ENCODE data around the gene SUMO4. TPM values are rescaled to one million over a fixed set of nuclear protein-coding genes. Genes with fewer than 3 reads are reported as not detected.
"Not testable (repeated sequence)": the region's sequence is repeated elsewhere in the genome, so short reads cannot be mapped to it uniquely, and the experiment has no call there.

The SUMO4 gene
- total RNA-seq, 1 experiment from 2014 or later = not detected

DNA sequence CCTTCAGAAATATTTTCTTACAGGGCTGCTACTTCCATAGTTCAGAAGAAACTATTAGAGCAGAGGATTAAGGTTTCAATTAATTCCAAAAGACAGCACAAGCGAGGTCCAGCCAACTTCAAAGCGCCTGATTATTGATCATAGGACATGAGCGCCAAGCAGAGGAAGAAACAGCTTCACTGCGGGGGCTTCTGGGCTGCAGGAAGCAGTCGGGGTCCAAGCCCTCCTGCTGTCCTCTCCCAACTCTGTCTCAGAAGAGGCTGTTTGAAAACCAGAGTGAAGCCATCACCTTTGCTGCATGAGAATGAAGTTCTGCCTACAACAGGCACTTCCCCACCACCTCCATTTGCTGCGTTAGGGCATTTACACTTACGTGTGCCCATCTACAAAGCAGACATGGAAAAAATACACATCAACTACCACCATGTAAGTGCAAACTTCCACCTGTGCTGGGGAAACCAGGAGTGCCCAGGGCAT, 23.9 kb downstream of the SUMO4 start:
- in situ Hi-C loops (cut with HindIII; ENCODE audit: low sequenced_read_pairs) = loop anchor here (25.0 kb wide), 1 partner anchor 362 kb away; no protein-coding TSS in a partner anchor
- no peak for DNase-seq (ENCODE audit: low spot score)

DNA sequence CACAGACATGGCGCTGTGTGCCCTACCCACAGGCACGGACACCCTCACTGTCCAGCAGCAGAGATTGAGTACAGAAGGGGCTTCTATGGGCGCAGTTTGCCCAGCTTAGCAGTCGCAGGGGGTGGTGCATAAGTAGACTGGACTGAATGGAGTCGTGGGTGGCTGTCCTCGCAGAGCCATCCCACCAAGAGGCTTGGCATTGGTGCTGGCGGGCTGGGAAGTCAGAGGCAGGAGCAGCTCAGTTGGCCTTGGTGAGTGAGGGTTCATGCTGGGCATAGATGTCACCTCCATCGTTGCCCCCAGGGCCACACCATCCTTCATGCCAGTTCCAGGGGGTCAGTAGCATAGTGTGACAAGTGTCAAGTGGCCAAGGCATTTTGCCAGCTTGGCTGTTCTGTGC, 25.2 kb downstream of the SUMO4 start:
- in situ Hi-C loops (cut with HindIII; ENCODE audit: low sequenced_read_pairs) = no loop called here
- no peak for DNase-seq (ENCODE audit: low spot score)

DNA sequence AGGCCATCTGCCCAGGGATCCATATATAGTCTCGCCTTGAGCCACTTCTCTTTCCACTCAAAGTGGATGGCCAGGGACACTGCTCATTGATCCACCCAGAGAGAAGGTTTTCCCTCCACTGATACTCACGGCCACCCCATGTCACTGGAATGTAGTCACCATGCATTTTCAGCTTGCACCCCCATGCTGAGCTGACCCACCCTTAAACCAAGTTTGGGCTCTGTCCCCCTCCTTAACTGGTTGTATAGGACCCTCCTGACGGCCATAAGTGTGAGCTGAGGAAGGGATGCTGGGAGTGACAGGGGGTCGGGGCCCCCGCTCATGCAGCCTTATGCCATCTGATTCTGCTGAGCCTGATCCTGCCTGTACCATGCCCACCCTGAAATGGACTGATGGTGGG, 25.7 kb downstream of the SUMO4 start:
- DNase-seq (ENCODE audit: low spot score) = no peak
- in situ Hi-C loops (cut with HindIII; ENCODE audit: low sequenced_read_pairs) = no loop called here

DNA sequence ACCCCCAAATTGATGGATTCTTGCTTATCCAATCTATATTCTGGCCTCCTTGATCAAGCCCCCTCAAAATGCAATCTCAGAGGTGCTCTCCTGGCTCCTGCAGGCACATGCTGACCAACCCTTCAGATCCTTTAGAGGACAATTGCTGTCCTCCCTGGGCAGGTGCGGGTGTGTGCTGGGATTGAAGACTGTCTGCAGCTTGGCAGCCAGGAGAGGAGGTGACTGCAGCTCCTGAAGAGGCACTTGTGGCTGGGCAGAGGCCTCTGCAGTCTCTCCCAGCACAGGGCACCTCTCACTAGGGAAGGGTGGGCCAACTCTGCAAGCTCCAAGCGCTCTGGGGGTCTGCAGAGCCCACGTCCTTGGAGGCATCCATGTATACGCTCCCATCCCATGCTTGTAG, 28.5 kb downstream of the SUMO4 start:
- in situ Hi-C loops (cut with HindIII; ENCODE audit: low sequenced_read_pairs) = no loop called here

DNA sequence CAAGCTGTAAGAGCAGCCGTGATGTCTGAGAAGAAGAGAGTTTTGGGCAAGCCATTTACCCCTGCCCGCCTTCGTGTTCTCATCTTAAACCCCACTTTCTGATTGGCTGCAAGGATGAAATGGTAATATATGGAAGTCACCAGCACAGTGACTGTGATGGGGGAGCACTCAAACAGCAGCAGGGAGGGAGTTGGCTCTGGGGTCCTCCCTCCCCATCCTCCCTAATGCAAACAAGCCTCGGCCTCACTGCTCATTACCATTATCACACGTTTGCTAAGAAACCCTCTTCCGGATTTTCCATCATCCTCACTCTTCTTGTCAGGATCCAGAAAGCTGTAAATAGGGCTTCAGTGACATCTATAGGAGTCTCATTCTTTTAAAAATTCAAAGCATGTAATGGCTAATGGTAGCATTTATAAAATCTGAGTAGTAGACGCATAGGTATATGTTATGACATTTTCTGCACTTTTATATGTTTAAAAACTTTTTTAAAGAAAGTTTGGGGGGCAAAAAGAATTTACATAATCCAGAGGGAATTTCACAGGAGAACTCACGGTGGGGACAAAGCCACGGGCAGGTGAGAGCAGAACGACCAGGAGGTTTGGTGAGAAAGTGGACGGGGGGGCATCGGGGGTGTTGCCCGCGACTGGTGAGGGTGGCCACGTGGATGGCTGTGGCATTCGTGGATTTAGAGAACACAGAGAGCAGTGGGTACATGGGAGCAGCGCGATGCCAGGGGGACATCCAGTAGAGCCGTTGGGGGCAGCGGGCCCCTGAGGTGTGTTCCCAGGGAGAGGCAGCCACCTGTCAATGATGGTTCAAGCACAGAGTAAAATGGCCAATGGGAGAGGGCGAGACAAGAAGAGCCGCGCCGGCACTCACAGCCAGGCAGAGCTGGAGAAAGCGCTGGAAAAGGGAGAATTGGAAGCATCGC, 29.6 kb downstream of the SUMO4 start:
- in situ Hi-C loops (cut with HindIII; ENCODE audit: low sequenced_read_pairs) = no loop called here

More for the DNA sequence above, 28.5 kb downstream of the SUMO4 start:
- no peak for DNase-seq (ENCODE audit: low spot score)

DNA sequence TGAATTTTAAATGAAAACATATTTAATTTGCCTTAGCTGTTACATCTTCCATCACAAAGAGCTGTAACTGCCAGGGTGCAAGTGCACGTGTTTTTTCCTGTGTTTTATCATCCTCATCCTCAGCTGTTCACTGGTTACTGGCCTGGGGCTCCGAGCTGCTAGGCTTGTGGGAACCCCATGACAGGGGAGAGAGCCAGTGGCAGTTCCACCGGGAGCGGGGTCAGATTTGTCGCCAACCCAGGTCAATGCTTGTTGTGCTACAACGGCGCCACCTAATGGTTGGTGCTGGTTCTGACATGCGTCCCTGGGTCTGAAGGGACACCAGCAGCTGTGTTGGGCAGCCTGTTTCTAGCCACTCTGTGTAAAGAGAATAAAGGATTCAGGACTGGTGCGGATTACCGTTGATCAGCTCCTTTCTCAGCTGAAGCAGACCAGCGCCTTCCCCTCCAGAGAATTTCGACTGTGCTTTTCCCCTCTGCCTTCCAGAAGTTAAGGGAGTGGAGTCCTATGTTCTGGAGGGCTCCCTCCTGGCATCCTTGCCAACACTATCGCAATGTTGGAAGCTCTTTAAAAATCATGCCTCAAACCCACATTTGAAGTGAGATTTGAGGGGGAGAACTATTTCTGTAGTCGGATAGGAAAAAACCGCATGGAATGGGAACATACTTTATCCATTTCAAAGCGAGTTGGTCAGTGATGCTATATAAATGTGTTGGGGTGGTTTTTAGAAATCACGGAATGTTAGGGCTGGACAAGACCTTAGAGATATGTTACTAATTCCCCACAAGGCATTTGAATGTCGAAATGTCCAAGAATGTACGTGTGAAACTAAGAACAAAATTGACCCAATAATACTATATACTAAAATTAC, 32.1 kb downstream of the SUMO4 start:
- peak; percentile 83 for DNase-seq (ENCODE audit: low spot score)
- in situ Hi-C loops (cut with HindIII; ENCODE audit: low sequenced_read_pairs) = no loop called here

More for the DNA sequence above, 29.6 kb downstream of the SUMO4 start:
- no peak for DNase-seq (ENCODE audit: low spot score)

DNA sequence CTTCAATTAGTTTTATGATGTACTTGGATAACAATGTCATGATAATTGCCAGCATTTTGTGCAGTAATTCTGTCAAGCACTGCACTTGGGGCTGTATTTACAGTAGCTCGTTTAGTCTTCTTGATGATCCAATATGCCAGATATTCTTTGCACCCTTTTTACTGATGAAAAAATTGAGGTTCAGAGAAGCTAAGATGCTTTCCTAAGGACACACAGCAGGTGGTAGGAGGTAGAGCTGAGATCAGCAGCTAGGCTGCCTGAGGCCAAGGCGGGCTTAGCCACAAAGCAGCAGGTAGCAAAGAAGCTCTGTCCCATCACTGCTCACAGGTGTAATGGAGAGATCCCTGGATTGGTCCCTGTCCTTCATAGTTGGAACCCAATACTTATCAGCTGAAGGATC, 33.3 kb downstream of the SUMO4 start:
- DNase-seq (ENCODE audit: low spot score) = no peak
- in situ Hi-C loops (cut with HindIII; ENCODE audit: low sequenced_read_pairs) = no loop called here

DNA sequence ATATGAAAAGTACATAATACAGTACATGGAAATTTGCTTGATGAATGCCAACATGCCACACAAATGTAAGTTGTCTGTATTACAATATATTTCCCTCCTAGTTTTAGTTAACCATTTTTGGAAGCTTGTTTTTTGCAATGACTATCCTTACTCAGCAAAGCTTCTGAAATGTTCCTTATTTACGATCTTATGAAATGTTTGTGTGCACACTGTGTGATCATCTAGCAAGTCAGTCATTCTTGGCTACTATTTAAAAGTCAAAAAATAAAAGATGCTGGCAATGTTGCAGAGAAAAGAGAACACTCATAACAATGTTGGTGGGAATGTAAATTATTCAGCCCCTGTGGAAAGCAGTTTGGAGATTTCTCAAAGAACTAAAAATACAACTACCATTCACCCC, 33.8 kb downstream of the SUMO4 start:
- in situ Hi-C loops (cut with HindIII; ENCODE audit: low sequenced_read_pairs) = no loop called here

DNA sequence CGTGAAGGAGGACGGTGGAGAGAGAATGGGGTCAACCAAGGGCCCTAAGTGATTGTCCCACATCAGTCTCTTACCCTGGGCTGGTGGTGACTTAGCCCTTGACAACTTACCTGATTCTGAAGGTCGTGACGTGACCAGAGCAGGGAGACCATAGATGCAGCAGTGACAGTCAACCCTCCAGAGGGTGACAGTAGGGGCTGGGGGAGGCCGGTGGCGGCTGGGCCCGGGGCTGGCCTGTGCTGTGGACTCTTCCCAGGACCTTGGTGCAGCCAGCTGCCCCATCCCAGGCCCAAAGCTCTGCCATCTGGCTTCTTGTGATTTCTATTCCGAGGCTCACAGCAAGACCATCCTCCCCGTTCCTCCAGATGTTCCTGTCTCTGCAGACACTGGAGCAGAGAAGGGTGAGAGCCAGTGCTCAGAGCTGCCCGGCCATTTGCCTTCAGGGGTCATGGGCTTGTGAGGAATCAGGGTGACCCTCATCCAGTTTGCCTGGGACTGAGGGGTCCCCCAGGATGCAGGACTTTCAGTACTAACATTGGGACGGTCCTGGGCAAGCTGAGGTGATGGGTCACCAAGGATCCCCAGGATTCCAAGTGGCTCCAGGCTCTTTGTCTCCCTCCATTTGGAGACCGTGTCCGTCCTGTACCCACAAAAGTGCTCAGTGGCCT, 36.0 kb downstream of the SUMO4 start:
- no peak for DNase-seq (ENCODE audit: low spot score)
- in situ Hi-C loops (cut with HindIII; ENCODE audit: low sequenced_read_pairs) = no loop called here

More for the DNA sequence above, 33.8 kb downstream of the SUMO4 start:
- DNase-seq (ENCODE audit: low spot score) = no peak

DNA sequence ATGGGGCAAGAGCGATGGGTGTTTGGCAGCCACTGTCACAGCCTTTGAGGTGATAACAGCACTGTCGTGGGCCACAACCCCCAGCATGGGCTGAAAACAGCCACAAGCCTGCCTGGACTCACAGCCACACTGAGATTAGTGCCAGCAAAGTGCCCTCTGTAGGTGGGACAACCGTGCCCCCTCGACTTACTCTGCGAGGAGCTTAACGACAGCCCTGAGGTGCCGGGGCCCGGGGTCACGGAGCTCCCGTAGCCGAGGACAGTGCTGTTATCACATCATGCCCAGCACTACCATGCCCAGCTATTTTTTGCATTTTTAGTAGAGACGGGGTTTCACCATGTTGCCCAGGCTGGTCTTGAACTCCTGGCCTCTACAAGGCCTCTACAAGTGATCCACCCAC, 36.6 kb downstream of the SUMO4 start:
- no peak for DNase-seq (ENCODE audit: low spot score)
- in situ Hi-C loops (cut with HindIII; ENCODE audit: low sequenced_read_pairs) = no loop called here

DNA sequence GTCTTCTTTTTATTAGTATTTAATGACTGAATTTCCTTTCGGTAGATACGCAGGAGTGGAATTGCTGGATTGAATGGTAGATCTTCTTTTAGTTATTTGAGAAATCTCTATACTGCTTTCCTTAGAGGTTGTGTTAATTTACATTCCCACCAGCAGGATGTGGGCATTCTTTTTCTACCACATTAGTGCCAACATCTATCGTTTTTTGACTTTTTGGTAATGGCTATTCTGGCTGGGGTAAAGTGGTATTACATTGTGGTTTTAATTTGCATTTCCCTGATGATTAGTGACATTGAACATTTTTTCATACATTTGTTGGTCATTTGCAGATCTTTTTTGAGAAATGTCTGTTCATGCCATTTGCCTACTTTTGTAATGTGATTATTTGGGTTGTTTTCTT, 37.1 kb downstream of the SUMO4 start:
- in situ Hi-C loops (cut with HindIII; ENCODE audit: low sequenced_read_pairs) = no loop called here

DNA sequence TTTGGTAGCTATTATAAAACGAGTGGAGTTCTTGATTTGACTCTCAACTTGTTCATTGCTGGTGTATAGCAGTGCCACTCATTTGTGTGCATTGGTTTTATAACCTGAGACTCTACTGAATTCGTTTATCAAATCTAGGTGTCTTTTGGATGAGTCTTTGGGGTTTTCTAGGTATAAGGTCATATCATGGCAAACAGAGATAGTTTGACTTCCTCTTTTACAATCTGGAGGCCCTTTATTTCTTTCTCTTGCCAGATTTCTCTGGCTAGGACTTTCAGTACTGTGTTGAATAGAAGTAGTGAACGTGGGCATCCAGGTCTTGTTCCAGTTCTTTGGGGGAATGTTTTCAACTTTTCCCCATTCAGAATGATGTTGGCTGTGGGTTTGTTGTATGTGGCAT, 38.8 kb downstream of the SUMO4 start:
- DNase-seq (ENCODE audit: low spot score) = no peak
- in situ Hi-C loops (cut with HindIII; ENCODE audit: low sequenced_read_pairs) = no loop called here

More for the DNA sequence above, 37.1 kb downstream of the SUMO4 start:
- no peak for DNase-seq (ENCODE audit: low spot score)

DNA sequence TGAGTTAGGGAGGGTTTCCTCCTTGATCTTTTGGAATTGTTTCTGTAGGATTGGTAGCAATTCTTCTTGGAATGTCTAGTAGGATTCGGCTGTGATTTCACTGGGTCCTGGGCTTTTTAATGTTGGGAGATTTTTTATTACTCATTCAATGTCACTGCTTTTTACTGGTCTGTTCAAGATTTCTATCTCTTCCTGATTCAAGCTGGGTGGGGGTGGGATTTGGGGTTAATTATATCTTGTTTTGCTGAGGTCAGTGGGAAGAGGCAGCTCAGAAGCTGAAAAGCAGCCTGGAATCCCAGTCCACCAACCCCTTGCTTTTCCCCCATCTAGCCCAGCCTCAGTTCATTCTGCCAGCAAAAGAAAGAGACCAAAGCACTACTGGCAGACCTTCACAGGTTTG, 39.6 kb downstream of the SUMO4 start:
- no peak for DNase-seq (ENCODE audit: low spot score)
- in situ Hi-C loops (cut with HindIII; ENCODE audit: low sequenced_read_pairs) = no loop called here

DNA sequence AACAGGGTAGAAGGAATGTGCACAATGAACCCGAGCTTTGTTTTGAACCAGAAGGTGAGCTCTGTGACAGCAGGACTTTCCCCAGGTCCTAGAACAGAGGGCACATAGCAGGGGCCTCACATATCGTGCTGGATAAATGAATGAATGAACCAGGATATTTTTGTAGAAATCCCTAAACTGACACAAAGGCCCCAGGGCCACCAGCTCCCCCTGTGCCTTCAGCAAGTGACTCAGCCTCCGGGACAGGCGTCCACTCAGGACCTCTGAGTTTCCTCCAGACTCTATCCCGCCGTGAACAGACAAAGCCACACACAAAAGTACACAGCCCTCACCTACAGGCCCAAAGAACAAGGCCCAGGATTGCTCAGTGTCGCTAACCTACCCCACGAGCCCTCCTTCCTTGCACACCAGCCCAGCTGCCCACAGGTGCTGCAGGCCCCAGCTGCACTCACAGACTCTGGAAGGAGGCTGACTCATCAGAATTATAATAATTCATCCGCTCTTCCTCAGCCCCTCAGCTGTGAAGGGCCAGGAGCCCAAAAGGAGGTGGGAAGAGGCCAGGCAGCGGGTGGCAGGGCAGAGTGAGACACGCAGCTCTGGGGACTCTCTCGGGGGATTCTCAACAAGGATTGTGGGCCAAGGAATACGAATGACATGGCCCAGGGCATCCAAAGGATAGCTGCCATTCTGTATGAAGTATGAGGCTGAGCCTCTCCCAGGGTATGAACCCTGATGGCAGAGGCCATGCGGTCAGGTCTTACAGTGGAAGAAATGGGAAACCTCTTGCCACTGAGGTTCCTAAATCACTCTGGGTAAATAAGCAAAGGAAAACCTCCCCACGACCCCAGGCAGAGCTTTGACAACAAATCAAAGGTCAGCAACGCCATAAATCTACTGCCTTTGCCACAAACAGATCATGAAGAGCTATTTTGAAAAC, 40.9 kb downstream of the SUMO4 start:
- DNase-seq (ENCODE audit: low spot score) = no peak
- in situ Hi-C loops (cut with HindIII; ENCODE audit: low sequenced_read_pairs) = no loop called here

DNA sequence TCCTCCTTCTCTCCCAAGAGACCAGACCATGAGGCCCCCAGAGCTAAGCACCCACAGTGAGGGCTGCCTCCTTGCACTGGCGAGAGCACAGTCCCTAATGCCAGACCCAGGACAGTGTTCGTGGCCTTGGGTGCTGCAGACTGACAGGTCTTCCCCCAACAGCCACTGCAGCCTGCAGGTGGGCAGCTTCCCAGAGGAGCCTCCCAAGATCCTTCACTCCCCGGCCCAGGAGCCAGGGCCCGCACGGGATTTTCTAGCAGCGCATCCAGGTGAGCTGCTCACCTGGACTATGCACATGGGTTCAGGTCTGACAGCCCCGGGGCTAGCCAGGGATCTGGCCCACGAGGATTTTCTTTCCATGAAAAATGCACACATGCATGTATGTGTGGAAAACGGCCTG, 41.7 kb downstream of the SUMO4 start:
- DNase-seq (ENCODE audit: low spot score) = no peak
- in situ Hi-C loops (cut with HindIII; ENCODE audit: low sequenced_read_pairs) = no loop called here

DNA sequence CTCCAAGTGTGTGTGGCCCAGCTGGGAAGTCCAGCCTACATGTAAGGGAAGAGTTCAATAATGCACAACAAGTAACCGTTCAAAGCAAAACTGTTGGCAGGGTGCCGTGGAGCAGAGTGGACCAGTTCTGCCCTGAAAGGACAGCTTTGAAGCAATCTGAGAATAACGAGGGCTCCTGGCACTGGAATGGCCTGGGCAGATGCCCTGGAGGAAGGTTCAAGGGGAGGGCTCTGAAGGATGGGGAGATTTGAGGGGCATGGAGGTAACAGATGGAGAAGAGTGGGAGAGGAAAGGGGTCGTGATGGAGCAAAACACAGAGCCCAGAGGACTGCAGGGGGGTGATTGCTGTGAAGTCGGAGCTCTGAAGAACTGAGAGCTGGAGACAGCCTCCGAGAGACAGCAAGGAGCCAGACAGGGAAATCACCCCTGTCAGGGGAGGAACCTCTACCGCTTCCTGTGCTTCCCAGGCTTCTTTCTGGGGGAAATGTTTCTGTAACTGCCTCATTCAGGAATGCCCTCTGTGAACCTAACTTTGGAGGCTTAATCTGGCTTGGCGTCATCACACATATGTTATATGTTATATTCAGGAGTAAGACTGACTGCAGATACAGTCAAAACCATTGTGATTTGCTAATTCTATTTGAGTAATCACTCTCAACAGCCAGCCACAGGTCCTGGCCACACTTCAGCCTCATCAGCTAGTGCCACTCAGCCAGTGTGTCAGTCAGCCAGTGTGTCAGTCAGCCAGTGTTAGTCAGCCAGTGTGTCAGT, 43.5 kb downstream of the SUMO4 start:
- in situ Hi-C loops (cut with HindIII; ENCODE audit: low sequenced_read_pairs) = no loop called here

DNA sequence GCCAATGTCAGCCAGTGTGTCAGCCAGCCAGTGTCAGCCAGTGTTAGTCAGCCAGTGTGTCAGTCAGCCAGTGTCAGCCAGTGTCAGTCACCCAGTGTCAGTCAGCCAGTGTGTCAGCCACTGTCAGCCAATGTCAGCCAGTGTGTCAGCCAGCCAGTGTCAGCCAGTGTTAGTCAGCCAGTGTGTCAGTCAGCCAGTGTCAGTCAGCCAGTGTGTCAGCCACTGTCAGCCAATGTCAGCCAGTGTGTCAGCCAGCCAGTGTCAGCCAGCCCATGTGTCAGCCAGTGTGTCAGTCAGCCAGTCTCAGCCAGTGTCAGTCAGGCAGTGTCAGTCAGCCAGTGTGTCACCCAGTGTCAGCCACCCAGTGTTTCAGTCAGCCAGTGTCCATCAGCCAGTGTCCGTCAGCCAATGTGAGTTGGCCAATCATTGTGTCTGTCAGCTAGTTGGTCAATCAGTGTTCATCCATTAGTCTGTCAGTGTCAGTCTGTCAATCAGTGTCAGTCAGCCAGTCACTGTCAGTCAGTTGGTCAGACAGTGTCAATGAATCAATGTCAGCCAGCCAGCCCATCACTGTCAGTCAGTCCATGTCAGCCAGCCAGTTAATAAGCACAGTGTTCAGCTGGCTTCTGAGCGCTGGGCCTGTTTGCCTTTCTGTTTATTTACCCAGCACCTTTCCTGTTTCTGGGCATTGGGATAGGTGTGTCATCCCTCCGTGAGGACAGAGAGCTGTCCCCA, 44.5 kb downstream of the SUMO4 start:
- in situ Hi-C loops (cut with HindIII; ENCODE audit: low sequenced_read_pairs); DNase-seq (ENCODE audit: low spot score): not testable (repeated sequence)

More for the DNA sequence above, 43.5 kb downstream of the SUMO4 start:
- no peak for DNase-seq (ENCODE audit: low spot score)
